HG03060 (cell line): Measurements from ENCODE around the gene APOA4.

Experiments
- ATAC-seq: cut with Tn5 transposase; IDR thresholded peaks from one replicate; pipeline ENCODE4 v1.9.1; 2021; ENCODE audit warnings: low read depth, moderate number of reproducible peaks; ENCODE audit not compliant: unreplicated experiment

The APOA4 gene

DNA sequence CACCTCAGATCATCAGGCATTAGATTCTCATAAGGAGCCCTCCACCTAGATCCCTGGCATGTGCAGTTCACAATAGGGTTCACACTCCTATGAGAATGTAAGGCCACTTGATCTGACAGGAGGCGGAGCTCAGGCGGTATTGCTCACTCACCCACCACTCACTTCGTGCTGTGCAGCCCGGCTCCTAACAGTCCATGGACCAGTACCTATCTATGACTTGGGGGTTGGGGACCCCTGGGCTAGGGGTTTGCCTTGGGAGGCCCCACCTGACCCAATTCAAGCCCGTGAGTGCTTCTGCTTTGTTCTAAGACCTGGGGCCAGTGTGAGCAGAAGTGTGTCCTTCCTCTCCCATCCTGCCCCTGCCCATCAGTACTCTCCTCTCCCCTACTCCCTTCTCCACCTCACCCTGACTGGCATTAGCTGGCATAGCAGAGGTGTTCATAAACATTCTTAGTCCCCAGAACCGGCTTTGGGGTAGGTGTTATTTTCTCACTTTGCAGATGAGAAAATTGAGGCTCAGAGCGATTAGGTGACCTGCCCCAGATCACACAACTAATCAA is 8.8 kb upstream of the APOA4 start:
- no peak for ATAC-seq

DNA sequence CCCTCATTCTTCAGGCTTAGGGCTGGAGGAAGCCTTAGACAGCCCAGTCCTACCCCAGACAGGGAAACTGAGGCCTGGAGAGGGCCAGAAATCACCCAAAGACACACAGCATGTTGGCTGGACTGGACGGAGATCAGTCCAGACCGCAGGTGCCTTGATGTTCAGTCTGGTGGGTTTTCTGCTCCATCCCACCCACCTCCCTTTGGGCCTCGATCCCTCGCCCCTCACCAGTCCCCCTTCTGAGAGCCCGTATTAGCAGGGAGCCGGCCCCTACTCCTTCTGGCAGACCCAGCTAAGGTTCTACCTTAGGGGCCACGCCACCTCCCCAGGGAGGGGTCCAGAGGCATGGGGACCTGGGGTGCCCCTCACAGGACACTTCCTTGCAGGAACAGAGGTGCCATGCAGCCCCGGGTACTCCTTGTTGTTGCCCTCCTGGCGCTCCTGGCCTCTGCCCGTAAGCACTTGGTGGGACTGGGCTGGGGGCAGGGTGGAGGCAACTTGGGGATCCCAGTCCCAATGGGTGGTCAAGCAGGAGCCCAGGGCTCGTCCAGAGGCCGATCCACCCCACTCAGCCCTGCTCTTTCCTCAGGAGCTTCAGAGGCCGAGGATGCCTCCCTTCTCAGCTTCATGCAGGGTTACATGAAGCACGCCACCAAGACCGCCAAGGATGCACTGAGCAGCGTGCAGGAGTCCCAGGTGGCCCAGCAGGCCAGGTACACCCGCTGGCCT is 7.2 kb upstream of the APOA4 start:
- no peak for ATAC-seq

DNA sequence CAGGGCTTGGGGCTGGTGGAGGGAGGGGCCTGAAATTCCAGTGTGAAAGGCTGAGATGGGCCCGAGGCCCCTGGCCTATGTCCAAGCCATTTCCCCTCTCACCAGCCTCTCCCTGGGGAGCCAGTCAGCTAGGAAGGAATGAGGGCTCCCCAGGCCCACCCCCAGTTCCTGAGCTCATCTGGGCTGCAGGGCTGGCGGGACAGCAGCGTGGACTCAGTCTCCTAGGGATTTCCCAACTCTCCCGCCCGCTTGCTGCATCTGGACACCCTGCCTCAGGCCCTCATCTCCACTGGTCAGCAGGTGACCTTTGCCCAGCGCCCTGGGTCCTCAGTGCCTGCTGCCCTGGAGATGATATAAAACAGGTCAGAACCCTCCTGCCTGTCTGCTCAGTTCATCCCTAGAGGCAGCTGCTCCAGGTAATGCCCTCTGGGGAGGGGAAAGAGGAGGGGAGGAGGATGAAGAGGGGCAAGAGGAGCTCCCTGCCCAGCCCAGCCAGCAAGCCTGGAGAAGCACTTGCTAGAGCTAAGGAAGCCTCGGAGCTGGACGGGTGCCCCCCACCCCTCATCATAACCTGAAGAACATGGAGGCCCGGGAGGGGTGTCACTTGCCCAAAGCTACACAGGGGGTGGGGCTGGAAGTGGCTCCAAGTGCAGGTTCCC is 6.5 kb upstream of the APOA4 start, which contains the start of gene APOC3:
Gene APOC3, plus strand, starts transcription at position 383 of the 659 bp plus-strand sequence. CDS start 676 bp downstream, outside the sequence.
- no peak for ATAC-seq

DNA sequence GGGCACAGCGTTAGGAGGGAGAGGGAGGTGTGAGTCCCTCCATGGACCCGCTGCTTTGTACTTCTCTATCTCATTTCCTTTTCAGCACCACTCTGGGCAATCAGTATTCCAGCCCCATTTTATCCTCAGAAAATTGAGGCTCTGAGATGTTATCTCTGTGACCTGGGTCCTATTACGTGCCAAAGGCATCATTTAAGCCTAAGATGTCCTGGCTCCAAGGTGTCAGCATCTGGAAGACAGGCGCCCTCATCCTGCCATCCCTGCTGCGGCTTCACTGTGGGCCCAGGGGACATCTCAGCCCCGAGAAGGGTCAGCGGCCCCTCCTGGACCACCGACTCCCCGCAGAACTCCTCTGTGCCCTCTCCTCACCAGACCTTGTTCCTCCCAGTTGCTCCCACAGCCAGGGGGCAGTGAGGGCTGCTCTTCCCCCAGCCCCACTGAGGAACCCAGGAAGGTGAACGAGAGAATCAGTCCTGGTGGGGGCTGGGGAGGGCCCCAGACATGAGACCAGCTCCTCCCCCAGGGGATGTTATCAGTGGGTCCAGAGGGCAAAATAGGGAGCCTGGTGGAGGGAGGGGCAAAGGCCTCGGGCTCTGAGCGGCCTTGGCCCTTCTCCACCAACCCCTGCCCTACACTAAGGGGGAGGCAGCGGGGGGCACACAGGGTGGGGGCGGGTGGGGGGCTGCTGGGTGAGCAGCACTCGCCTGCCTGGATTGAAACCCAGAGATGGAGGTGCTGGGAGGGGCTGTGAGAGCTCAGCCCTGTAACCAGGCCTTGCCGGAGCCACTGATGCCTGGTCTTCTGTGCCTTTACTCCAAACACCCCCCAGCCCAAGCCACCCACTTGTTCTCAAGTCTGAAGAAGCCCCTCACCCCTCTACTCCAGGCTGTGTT is 5.8 kb upstream of the APOA4 start:
- no peak for ATAC-seq

DNA sequence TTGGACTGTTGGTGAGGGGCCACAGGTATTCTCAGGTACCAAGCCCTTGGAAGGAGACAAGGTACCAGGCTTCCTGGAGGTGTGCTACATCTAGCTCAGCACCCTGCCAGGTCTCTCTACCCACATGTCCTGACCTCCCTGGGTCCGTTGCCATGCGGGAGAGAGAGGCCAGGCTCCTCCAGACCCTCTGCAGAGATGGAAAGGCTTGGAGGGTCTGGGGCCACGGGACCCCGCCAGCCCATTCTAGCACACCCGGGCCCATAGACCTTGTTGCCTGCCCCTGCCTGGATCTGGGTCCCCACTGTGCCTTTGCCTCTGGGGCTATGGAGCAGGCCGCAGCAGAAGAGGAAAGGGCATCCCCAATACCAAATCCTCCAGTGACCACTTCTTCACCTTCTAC is 4.4 kb upstream of the APOA4 start:
- ATAC-seq, result no peak

DNA sequence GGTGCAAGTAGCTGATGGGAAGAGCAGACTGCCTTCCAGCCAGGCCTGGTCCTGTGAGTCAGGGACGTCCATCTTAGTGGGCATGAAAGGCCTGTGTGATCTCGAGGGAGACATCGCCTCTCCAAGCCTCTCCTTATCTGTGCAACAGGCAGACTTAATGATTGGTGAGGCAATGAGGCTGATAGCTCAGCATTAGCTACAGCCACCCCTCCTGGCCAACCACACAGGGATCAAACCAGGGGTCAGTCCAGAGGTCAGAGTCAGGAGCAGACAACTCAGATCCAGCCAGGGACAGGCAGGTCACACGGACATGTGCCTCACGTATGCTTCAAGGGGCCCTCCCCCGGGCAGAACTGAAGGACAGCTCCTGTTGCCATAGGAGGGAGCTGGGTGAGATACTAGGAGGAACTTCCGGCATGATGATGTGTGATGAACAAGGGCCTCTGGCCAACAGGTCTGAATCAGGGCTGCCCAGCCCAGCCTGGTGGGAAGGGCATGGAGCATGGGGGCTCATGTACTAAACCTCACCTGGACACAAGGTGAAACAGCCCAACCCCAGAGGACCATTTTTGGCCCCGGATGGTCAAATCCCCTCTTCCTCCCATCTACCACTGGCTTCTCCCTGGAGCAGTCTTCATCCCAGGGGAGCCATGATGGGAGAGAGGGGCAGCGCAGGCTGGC is 3.8 kb upstream of the APOA4 start:
- ATAC-seq, result no peak

DNA sequence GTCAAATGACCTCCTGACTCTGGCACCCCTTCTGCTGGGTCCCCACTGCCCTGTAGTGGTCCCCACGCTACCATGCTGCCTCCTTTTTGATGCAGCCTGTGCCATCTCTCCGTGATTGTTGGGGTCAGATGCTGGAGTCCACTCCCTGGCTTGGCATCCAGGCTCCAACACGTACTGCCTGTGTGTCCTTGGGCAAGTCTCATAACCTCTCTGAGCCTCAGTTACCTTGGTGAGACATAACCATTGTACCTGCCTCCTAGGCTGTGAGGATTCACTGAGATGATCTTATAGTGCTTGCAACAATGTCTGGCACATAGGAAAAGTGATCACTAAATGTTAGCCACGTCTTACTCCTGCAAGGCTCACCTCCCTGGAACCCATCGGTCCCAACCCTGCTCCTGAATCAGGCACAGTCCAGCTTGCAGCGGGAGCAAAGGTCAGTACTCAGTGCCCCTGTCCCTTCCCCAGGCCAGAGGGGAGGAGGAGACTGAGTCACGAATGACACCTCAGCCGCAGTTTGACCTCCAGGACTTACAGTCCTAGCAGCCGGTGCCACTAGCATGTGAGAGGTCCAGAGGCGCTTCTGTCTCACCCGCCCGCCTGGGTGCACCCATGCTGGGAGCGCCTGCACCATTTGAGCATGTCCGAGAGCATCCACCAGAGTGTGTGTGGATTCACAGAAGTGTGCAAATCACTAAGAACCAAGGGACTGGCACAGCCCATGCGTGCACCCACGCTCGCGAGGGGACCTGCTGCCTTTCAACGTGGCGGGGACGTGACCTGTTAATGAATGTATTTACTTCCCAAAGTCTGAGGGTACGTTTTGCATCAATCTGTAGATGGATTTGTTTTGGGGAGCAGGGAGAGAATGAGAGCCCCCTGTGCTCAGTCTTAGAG is 3.0 kb upstream of the APOA4 start:
- no peak for ATAC-seq

DNA sequence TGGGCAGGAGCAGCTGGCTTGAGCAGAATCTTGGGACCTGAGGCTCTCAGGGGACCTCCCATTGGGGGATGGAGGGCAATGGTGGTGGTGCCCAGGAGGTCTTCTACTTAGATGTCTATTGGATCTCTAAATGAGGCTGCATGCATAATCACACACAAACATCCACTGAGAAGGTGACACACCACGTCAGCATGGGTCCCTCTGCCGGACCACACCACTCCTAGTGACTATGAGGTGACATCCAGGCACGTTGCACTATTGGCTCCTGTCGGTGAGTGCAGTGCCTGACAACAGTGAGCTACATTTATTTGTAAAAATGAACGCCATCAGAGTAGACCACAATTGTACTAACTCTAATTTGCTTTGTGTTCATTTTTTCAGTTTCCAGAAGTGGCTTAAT is 2.3 kb upstream of the APOA4 start:
- no peak for ATAC-seq

DNA sequence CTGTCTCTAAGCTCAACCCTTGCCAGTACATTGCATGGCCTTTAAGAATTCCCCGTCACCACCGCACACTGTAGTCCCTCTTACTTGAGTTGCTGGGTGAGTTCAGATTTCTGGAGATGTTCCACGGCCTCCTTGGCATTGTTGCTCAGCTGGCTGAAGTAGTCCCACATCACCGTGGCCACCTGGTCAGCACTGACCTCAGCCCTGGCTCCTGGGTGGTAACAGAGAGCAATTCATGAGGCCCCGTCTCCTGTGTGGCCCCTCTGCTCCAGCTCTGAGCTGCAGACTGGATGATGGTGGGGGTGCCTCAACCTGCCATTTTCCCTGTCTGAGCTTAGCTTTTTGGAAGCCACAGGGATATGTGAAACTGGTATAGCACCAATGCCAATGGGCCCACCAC is 529 bp downstream of the APOA4 start:
- no peak for ATAC-seq

DNA sequence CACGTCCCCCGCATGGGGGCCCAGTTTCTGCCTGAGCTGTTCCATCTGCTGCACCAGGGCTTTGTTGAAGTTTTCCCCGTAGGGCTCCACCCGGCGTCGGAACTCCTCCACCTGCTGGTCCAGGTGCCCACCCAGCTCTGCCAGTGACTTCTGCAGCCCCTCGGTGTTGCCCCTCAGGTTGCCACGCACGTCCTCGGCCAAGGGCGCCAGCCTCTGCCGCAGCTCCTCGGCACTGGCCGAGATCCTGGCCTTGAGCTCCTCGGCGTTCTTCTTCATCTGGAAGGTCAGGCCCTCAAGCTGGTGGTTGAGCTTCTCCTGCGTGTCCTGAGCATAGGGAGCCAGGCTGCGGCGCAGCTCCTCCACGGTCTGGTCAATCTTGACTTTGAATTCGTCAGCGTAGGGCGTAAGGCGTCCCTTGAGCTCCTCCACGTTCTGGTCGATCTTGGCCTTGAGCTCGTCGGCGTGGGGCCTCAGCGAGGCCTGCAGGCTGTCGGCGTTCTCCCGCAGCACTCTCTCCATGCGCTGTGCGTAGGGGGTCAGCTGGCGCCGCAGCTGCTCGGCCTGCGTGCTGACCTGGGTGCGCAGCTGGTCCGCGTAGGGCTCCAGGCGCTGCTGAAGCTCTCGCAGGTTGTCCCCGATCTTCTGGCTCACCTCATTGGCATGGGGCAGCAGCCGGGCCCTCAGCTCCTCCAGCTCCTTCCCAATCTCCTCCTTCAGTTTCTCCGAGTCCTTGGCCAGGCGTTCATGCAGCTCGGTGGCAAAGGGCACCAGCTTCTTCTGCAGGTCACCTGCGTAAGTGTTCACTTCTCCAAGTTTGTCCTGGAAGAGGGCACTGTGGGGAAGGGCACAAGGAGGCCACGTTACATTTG is 1.8 kb downstream of the APOA4 start:
- ATAC-seq, result no peak

DNA sequence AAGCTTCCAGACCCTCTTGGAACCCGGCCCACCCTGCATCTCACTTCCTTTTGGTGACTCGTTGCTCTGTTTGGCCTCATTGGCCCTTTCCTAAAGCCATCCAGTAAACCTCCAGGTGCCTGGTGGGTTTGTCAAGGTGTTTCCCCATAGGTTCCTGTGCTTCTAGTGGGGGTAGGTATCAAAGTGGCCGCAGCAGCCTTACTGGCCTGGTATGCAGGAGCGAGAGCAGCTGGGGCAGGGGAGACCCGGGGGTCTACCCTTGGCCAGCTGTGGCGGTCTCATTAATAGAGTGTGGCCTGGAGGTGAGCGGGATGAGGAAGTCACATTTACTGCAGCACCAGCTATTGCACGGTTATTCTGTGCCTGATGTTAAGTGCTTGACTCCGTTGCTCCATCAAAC is 4.1 kb downstream of the APOA4 start:
- ATAC-seq, result no peak

DNA sequence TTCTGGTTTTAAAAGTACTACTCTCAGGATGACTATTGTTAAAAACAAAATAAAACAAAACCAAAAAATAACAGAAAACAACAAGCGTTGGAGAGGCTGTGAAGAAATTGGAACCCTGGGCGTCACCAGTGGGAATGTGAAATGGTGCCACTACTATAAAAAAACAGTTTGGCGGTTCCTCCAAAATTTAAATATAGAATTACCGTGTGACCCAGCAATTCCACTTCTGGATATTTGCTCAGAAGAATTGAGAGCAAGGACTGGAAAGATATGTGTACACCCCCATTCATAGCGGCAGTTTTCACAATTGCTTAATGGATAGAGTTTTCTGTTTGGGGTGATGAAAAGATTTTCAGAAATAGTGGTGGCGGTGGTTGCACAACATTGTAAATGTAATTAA is 8.6 kb downstream of the APOA4 start:
- no peak for ATAC-seq

DNA sequence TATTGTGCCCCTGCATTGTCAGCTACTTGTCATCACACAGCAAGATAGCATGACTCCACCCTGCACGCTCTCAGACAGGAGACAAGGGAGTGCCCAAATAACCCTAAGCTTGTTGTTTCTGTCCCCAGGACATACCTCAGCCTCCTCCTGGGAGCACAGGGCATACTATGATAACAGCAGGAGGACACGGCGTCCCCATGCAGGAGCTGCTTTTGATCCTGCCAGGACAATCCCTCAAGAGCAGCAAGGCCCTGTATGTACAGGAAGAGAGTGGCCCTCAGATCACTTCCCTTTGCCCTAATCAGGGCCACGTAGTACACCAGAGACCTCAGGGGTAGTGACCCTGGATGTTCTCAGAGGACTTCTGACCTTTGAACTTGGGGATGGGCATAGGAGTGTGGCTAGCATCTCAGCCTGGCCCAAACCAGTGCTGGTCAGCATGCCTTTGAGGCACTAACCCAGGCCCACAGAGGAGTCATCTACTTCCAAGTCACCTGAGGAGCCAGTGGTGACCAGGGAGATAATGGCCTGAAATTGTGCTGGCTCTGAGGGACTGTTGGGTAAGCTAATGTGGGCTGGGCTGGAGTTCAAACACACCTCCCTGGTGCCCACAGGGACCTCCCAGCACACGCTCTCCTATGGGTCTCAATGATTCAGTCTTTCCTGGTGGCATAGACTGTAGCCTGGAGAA is 9.2 kb downstream of the APOA4 start:
- ATAC-seq, result no peak

DNA sequence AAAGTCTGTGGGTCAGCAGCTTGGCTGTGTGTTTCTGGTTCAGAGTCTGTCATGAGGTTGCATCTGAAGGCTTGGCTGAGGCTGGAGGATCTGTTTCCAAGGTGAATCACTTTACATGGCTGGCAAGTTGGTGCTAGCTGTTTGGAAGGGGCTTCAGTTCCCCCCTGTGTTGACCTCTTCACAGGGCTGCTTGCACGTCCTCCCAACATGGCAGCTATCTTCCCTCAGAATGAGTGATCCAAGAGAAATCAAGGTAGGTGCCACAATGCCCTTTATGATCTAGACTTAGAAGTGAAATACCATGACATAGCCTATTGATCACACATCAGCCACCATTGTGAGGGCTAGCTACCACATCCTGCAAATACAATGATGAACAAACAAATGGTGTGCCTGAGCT is 9.9 kb downstream of the APOA4 start:
- ATAC-seq, result no peak

DNA sequence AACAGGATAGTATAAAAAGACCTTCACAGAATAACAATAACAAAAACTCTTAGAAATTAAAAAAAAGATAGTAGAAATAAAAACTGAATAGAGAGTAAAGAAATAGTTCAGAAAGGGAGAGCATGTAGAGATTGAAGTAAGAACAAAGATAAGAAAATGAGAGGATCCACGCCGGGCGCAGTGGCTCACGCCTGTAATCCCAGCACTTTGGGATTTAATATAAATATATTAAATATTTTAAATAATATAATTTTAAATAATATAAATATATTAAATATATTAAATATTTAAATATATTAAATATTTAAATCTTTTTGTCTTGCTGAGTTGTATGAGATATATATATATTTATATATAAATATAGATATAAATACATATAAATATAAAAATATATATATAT is 11.0 kb downstream of the APOA4 start:
- no peak for ATAC-seq

DNA sequence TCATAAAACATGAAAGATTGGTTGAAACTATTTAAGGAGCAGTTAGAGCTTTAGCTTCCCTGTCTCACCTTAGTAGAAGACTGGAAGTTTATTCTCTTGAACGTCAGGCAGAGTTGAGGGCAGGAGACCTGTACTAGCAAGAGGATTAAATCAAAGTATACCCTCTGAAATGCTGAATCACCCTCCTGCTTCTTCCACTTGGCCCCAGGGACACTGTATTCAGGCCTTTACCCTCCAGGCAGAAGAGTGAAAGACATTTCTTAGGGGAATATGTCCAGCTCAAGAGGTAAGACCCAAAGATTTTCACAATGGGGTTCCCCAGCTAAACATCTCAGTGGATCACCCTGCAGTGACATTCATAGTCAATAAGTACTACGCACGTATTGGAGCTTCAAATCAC is 11.9 kb downstream of the APOA4 start:
- no peak for ATAC-seq

DNA sequence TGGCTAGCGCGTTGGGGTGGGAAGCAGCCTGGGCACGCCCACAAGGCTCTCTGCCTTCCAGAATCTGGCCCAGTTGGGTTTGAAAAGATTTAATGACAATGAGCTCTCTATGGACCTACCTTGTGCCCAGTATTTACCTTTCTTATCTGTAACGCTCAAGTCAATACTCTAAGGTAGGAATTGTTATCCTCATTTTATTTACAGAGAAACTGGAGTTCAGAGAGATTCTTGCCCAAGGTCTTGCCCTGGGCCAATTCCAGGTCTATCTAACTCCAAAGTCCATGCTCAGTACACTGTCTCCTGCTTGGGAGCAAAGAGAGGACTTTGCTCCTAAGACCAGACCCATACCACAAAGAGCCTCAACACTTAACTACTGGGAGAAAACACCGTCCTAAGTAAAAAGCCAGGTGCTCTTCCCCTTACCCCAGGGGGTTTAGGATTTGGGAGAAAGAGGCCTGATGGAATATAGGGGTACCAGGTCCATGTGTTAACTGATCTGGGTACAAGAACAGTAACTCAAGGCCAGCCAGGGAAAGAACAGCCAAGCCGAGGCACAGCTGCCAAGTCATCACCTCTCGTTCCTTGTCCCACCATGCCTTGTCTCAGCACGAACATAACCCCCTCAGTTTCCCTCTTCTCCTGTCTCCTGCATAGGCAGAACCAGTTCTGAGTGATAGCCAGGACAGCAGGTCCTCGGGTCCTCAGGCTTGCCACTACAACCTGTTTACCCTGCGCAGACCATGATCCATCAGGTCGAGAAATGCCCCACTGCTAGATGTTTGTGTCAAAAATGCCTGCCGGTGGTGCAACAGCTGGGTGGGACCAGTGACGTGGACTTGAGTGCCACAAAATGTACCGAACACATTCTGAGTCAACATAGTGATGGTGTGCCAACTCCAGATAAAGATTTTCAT is 14.6 kb downstream of the APOA4 start:
- no peak for ATAC-seq
